Muscle layer of colon (tissue), 2 donors: Measurements from ENCODE around the gene CPB2.

Experiments used
- H3K27ac ChIP-seq: one replicate; pipeline ENCODE4 v1.7.0; 2013; ENCODE audit warnings: low read depth, mild to moderate bottlenecking, low read length, moderate library complexity
- H3K27me3 ChIP-seq, 2 donors: one replicate each; pipeline ENCODE4 v1.7.0; 2013; ENCODE audit warnings: low read length in 2 of 2, mild to moderate bottlenecking in 2 of 2; ENCODE audit not compliant: insufficient read depth in 2 of 2, control insufficient read depth in 1 of 2
- H3K36me3 ChIP-seq: one replicate; pipeline ENCODE4 v1.7.0; 2013; ENCODE audit warnings: mild to moderate bottlenecking, low read length; ENCODE audit not compliant: insufficient read depth
- H3K4me1 ChIP-seq: one replicate; pipeline ENCODE4 v1.7.0; 2013; ENCODE audit warnings: mild to moderate bottlenecking, low read length; ENCODE audit not compliant: insufficient read depth
- H3K4me3 ChIP-seq, 2 donors: one replicate each; pipeline ENCODE4 v1.7.0; 2013; ENCODE audit warnings: low read length in 2 of 2, low read depth in 1 of 2, mild to moderate bottlenecking in 1 of 2, moderate library complexity in 1 of 2
- H3K9ac ChIP-seq: one replicate; pipeline ENCODE4 v1.7.0; 2013; ENCODE audit warnings: low read length
- H3K9me3 ChIP-seq: one replicate; pipeline ENCODE4 v1.7.0; 2013; ENCODE audit warnings: mild to moderate bottlenecking, low read length
- donor health status: abdominal sarcoma.
- donor health status: Adenocarcinoma of cecum.

Gene CPB2

GRCh38 chr13:46140044-46140443 is 35.2 kb upstream of the CPB2 start:
- Histone ChIP-seq H3K9ac (no peak overlapping the region), H3K4me3 (no peak overlapping the region), H3K36me3 (no peaks in the 10 kb centered on the region)

GRCh38 chr13:46137627-46138317 is 32.9 kb upstream of the CPB2 start:
- H3K27me3 ChIP-seq = no peaks in the 10 kb centered on the region
- no peak overlapping the region for H3K9ac ChIP-seq
- H3K9me3 ChIP-seq = no peaks in the 10 kb centered on the region
- no peaks in the 10 kb centered on the region for H3K36me3 ChIP-seq
- H3K27ac ChIP-seq = no peak overlapping the region
- no peaks in the 10 kb centered on the region for H3K4me1 ChIP-seq
- H3K4me3 ChIP-seq = no peak overlapping the region

More at GRCh38 chr13:46140044-46140443, 35.2 kb upstream of the CPB2 start:
- H3K27ac ChIP-seq = no peak overlapping the region
- H3K27me3 ChIP-seq = no peaks in the 10 kb centered on the region
- no peaks in the 10 kb centered on the region for H3K9me3 ChIP-seq
- no peaks in the 10 kb centered on the region for H3K4me1 ChIP-seq

DNA sequence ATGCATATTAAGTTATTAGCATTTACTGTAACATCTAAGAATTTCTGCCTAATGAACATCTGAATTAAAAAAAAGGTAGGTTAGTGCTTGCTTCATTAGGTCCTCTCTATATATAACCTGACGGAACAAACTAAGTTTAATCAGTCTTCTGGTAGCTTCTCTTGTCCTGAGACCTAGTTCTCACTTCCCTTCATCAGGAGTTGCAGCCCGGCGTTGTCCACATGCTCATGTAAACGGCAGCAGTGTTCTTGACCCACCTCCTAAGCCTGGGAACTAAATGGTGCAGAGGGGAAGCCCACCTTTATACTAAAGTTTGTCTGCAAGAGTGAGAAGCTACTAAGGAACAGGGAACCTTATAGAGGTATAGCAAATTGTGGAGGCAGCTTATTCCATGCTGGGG is 31.9 kb upstream of the CPB2 start:
- Histone ChIP-seq H3K9me3 (no peaks in the 10 kb centered on the region), H3K4me3 (no peak overlapping the region), H3K4me1 (no peaks in the 10 kb centered on the region), H3K9ac (no peak overlapping the region), H3K36me3 (no peaks in the 10 kb centered on the region), H3K27me3 (no peaks in the 10 kb centered on the region), H3K27ac (no peak overlapping the region)

- no peak overlapping the region for H3K9ac ChIP-seq
- H3K27me3 ChIP-seq = no peaks in the 10 kb centered on the region
- no peaks in the 10 kb centered on the region for H3K36me3 ChIP-seq
- H3K4me1 ChIP-seq = no peaks in the 10 kb centered on the region
- no peak overlapping the region for H3K4me3 ChIP-seq
- H3K27ac ChIP-seq = no peak overlapping the region
- no peaks in the 10 kb centered on the region for H3K9me3 ChIP-seq
These were observed 30.2 kb upstream of the CPB2 start for GRCh38 chr13:46134961-46135522.

- H3K4me1 ChIP-seq = no peaks in the 10 kb centered on the region
- no peaks in the 10 kb centered on the region for H3K36me3 ChIP-seq
- no peak overlapping the region for H3K9ac ChIP-seq
- no peaks in the 10 kb centered on the region for H3K27me3 ChIP-seq
- H3K4me3 ChIP-seq = no peak overlapping the region
- H3K9me3 ChIP-seq = no peaks in the 10 kb centered on the region
- no peak overlapping the region for H3K27ac ChIP-seq
These were observed 29.7 kb upstream of the CPB2 start for GRCh38 chr13:46134494-46134893.

DNA sequence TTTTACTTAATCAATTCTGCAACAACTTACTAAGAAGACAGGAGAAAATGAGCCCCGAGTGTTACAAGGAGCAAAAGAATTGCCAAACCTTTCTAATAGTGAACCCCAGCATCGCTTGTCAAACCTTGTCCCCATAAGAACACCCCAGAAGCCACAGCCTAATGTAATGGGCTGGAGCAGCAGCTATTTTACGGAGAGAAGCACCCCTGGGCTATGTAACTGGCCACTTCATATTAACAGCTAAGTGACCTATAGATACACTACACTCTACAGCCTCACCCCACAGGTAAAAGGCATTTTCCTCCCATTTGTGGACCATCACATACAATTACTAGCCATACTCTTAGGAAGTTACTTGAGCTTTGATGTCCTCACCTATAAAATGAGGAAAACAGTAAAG is 27.3 kb upstream of the CPB2 start:
- Histone ChIP-seq H3K4me1 (no peaks in the 10 kb centered on the region), H3K36me3 (no peaks in the 10 kb centered on the region), H3K9me3 (no peaks in the 10 kb centered on the region), H3K9ac (no peak overlapping the region), H3K4me3 (no peak overlapping the region), H3K27ac (no peak overlapping the region), H3K27me3 (no peaks in the 10 kb centered on the region)

DNA sequence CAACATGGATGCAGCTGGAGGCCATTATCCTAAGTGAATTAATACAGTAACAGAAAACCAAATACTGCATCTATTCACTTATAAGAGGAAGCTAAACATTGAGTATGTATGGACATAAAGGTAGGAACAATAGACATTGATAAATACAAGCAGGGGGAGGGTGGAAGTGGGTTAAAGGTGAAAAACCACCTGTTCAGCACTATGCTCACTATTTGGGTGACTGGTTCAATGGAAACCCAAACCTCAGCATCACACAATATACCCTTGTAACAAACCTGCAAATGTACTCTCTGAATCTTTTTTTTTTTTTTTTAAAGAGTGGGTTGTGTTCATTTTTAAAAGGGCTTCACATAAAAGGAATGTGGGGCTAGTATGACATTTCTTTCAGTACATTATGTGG is 26.9 kb upstream of the CPB2 start:
- Histone ChIP-seq H3K9ac (no peak overlapping the region), H3K4me3 (no peak overlapping the region), H3K9me3 (no peaks in the 10 kb centered on the region), H3K27me3 (no peaks in the 10 kb centered on the region), H3K36me3 (no peaks in the 10 kb centered on the region), H3K4me1 (no peaks in the 10 kb centered on the region), H3K27ac (no peak overlapping the region)

DNA sequence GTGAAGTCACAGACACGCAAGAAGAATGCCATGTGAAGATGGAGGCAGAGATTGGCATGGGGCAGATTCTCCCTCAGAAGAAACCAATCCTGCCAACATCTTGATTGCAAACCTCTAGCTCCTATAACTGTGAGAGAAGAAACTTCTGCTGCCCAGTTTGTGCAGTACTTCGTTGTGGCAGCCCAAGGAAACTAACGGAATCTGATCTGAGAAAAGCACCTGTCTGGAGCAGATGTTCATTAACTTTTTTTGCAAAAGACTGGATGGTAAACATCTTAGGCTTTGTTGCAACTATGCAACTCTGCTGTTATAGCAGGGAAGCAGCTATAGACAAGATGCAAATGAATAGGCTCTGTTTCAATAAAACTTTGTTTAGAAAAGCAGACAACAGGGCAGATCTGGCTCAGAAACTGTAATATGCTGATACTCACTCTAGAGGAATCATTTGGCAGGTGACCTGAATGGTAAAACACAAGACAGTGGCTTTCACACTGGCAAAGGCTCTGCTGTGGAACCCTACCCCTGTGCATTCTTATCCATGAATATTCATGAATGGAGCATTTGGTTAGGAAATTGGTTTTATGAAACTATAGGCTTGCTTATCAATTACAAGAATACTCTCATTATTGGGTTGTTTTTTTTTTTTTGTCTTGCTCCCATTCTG is 25.3 kb upstream of the CPB2 start:
- Histone ChIP-seq H3K9ac (no peak overlapping the region), H3K4me3 (no peak overlapping the region), H3K4me1 (no peaks in the 10 kb centered on the region), H3K27ac (no peak overlapping the region), H3K36me3 (no peaks in the 10 kb centered on the region), H3K27me3 (no peaks in the 10 kb centered on the region), H3K9me3 (no peaks in the 10 kb centered on the region)

- Histone ChIP-seq H3K4me1 (no peaks in the 10 kb centered on the region), H3K9me3 (no peaks in the 10 kb centered on the region), H3K27ac (no peak overlapping the region), H3K27me3 (no peaks in the 10 kb centered on the region), H3K4me3 (no peak overlapping the region), H3K36me3 (no peaks in the 10 kb centered on the region), H3K9ac (no peak overlapping the region)
These were observed 24.3 kb upstream of the CPB2 start for GRCh38 chr13:46129124-46129523.

- Histone ChIP-seq H3K9ac (no peak overlapping the region), H3K27me3 (no peaks in the 10 kb centered on the region), H3K4me3 (no peak overlapping the region), H3K4me1 (no peaks in the 10 kb centered on the region), H3K27ac (no peak overlapping the region), H3K36me3 (no peaks in the 10 kb centered on the region), H3K9me3 (no peaks in the 10 kb centered on the region)
These were observed 22.7 kb upstream of the CPB2 start for GRCh38 chr13:46127358-46128023.

DNA sequence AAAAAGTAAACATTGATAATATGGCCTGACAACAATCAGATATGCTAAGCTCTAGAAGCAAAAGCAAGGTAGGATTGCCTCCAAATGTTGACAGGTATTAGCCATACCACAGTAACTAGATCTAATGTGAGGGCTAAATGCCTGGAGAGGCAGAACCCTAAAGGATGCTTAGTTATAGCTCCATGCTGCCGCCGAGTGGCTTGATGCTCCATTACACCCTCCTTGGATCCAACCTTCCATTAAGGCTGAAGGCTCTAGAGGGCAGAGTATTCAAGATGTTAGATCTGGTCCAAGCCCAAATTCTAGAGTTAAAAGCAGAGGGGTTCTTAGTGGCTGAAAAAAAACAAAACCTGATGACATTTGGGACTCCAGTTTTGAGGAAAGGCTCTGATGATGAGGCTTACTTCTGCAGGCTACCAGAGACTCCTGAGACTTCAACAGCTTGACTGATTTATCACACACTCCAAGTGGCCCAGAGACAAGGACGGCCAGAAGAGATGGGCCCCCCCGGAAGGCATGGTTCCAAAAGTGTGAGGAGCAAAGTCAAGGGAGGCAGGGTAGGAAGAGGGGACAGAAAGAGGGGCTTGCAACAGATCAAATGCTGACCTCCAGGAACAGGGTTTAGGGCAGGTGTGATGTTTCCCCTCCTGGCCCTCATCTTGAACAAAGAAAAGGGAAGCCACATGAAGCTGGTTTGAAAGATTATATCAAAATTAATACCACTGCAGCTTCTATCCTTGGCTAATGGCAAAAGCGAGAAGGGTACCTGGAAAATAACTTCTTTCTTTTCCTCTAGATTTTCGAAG is 21.9 kb upstream of the CPB2 start:
- no peak overlapping the region for H3K27ac ChIP-seq
- H3K4me1 ChIP-seq = no peaks in the 10 kb centered on the region

More for the DNA sequence above, 21.9 kb upstream of the CPB2 start:
- Histone ChIP-seq H3K36me3 (no peaks in the 10 kb centered on the region), H3K9ac (no peak overlapping the region), H3K4me3 (no peak overlapping the region), H3K9me3 (no peaks in the 10 kb centered on the region), H3K27me3 (no peaks in the 10 kb centered on the region)
